Keratinocyte (primary cell): ENCODE measurements around the gene SPOCK1. TPM values are rescaled to one million over a fixed set of nuclear protein-coding genes. Genes with fewer than 3 reads are reported as not detected.

Experiments used
- DNase-seq: peaks from one replicate; pipeline ENCODE4 v3.0.0-alpha.2; 2011; ENCODE audit warnings: low read depth, missing footprints, low spot score
- FAIRE-seq: peaks from 2 replicates; lab custom pipeline; 2011; peaks lifted over from hg19 to GRCh38; lab: Jason Lieb, UNC
- H2AFZ ChIP-seq: 2 replicates; pipeline ENCODE4 v1.6.0; 2012; ENCODE audit warnings: low read length, control low read depth, inconsistent platforms; ENCODE audit not compliant: control insufficient read depth
- H3K27ac ChIP-seq: 2 replicates; pipeline ENCODE4 v1.5.1; 2011; ENCODE audit warnings: low read length; ENCODE audit not compliant: control insufficient read depth, insufficient read depth
- H3K27me3 ChIP-seq: 3 replicates; pipeline ENCODE4 v1.6.0; 2011; ENCODE audit warnings: low read length; ENCODE audit not compliant: control insufficient read depth, insufficient read depth; ENCODE audit errors: extremely low read depth
- H3K36me3 ChIP-seq, 2 experiments: 2 replicates in 1 of 2; 3 replicates in 1 of 2; pipeline ENCODE4 v1.5.1; 2011; ENCODE audit warnings: low read length in 2 of 2, mild to moderate bottlenecking in 1 of 2; ENCODE audit not compliant: control insufficient read depth in 2 of 2, insufficient read depth in 2 of 2; ENCODE audit errors: extremely low read depth in 1 of 2
- H3K4me1 ChIP-seq: 3 replicates; pipeline ENCODE4 v1.5.1; 2011; ENCODE audit warnings: low read length; ENCODE audit not compliant: control insufficient read depth, insufficient read depth; ENCODE audit errors: extremely low read depth
- H3K4me2 ChIP-seq: 3 replicates; pipeline ENCODE4 v1.6.0; 2011; ENCODE audit warnings: low read depth, low read length; ENCODE audit not compliant: control insufficient read depth, insufficient read depth; ENCODE audit errors: extremely low read depth
- H3K4me3 ChIP-seq, 3 experiments: fragments of 200-600 bp in 1 of 3; sonication (generic) in 1 of 3; 2 replicates in 2 of 3; 3 replicates in 1 of 3; pipeline ENCODE4 v1.5.1; 2011 to 2016; ENCODE audit warnings: low read length in 3 of 3, mild to moderate bottlenecking in 3 of 3, control low read depth in 2 of 3, inconsistent platforms in 1 of 3, low read depth in 1 of 3, mixed read lengths in 1 of 3, mixed run types in 1 of 3, moderate library complexity in 1 of 3; ENCODE audit not compliant: control insufficient read depth in 2 of 3, insufficient read depth in 2 of 3; ENCODE audit errors: extremely low read depth in 1 of 3
- H3K79me2 ChIP-seq: 2 replicates; pipeline ENCODE4 v1.6.0; 2012; ENCODE audit warnings: low read length; ENCODE audit not compliant: control insufficient read depth, insufficient read depth
- H3K9ac ChIP-seq: 3 replicates; pipeline ENCODE4 v1.6.0; 2011; ENCODE audit warnings: low read length; ENCODE audit not compliant: control insufficient read depth, insufficient read depth; ENCODE audit errors: extremely low read depth
- H3K9me1 ChIP-seq: 3 replicates; pipeline ENCODE4 v1.6.0; 2011; ENCODE audit warnings: low read length; ENCODE audit not compliant: control insufficient read depth, insufficient read depth; ENCODE audit errors: extremely low read depth
- H3K9me3 ChIP-seq: 2 replicates; pipeline ENCODE4 v1.5.1; 2012; ENCODE audit warnings: low read depth, low read length; ENCODE audit not compliant: control insufficient read depth
- H4K20me1 ChIP-seq: 3 replicates; pipeline ENCODE4 v1.6.0; 2011; ENCODE audit warnings: low read length; ENCODE audit not compliant: control insufficient read depth, insufficient read depth; ENCODE audit errors: extremely low read depth
- CTCF ChIP-seq, 3 experiments: IDR thresholded peaks in 1 of 3; conservative IDR thresholded peaks in 1 of 3; optimal IDR thresholded peaks in 1 of 3; 2 replicates in 2 of 3; 3 replicates in 1 of 3; pipeline versions ENCODE3 to v1.5.1; 2011; ENCODE audit warnings: low read length in 3 of 3, mild to moderate bottlenecking in 3 of 3, moderate library complexity in 2 of 3, control low read depth in 1 of 3, inconsistent platforms in 1 of 3; ENCODE audit not compliant: insufficient read depth in 2 of 3; ENCODE audit errors: extremely low read depth in 1 of 3
- EZH2 ChIP-seq: IDR thresholded peaks from one replicate; pipeline ENCODE4 v1.6.1; 2012; ENCODE audit warnings: inconsistent platforms, mild to moderate bottlenecking, low read length, moderate library complexity
- dilution Hi-C: fragments of 300-500 bp; cut with MboI; formaldehyde crosslinking; loops from one replicate; pipeline ENCODE4 v1.7.0; 2020; ENCODE audit warnings: low sequenced_read_pairs; ENCODE audit not compliant: extremely low pct_ligation_motif_present
- polyA plus RNA-seq, 5 experiments: library from polyadenylated mRNA; depleted of rRNA in 3 of 5; stranded (reverse) in 3 of 5; stranded (forward) in 1 of 5; unstranded in 1 of 5; fragments of >200 nt; gene quantifications; 1 replicate in 1 of 5; 2 replicates in 3 of 5; 3 replicates in 1 of 5; pipeline versions ENCODE4 v1.2.1 to v1.2.3, GENCODE V29; 2011 to 2012; ENCODE audit warnings: missing spikeins in 2 of 5, low read depth in 1 of 5, low replicate concordance in 1 of 5

The SPOCK1 gene
- polyA plus RNA-seq, 1 donor (not counting 4 experiments of a cell fraction or from before 2014, with no cell fraction given) = 5.5 TPM

DNA sequence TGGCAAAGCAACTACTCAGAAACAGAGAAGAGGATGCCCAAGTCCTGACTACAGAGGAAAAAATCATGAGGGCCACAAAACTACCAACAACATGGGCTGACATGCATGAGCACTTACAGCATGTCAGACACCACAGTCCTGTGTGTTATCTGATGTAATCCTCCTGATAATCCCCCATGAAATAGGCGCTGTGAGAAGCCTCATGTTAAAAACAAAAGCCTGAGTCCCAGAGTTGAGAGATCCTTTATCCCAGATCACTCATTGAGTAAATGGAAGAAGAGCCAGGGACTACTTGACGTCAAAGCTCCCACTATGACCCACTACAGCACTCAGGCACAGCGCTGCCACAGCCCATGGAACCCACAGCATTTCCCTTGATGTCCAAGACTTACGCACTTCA, 7.2 kb upstream of the SPOCK1 start:
- Histone ChIP-seq H3K4me3 (no peak overlapping the region), H2AFZ (no peak overlapping the region), H3K79me2 (no peaks in the 10 kb centered on the region), H4K20me1 (no peaks in the 10 kb centered on the region), H3K27ac (no peak overlapping the region), H3K9me1 (no peaks in the 10 kb centered on the region), H3K4me1 (no peaks in the 10 kb centered on the region), H3K9ac (no peak overlapping the region), H3K9me3 (no peaks in the 10 kb centered on the region), H3K36me3 (no peaks in the 10 kb centered on the region), H3K4me2 (no peak overlapping the region), H3K27me3 (peaks cover 3% of the 10 kb centered on the region)
- dilution Hi-C loops = no loop called here
- FAIRE-seq (no peak), DNase-seq (no peak)
- TF ChIP-seq CTCF (optimal IDR thresholded peaks at IDR 0.05 in 1 of 3, IDR thresholded peaks at IDR 0.05 in 1 of 3, conservative IDR thresholded peaks at IDR 0.05 in 1 of 3; ENCODE audit: extremely low read depth in 1 of 3, insufficient read depth in 2 of 3, low read length in 3 of 3) = no peak
- no peak for TF ChIP-seq EZH2

DNA sequence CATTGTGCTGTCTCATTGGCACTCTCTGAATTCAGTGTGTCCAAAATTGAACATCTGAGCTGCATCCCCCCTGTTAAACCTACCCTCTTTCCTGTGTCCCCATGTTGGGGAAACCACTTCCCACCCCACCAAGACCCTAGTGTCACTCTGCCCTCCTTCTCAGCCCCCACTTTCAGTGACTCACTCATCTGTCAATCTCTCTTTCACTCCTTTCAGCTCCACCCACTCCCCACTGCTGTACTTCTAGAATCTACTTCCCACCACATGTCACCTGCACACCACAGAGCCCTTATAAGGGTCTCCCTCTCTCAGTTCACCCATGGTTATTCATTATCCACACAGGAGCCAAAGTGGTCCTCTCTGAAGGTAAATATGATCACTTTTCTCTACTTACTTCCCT, 5.8 kb upstream of the SPOCK1 start:
- no peak for TF ChIP-seq CTCF (optimal IDR thresholded peaks at IDR 0.05 in 1 of 3, IDR thresholded peaks at IDR 0.05 in 1 of 3, conservative IDR thresholded peaks at IDR 0.05 in 1 of 3; ENCODE audit: extremely low read depth in 1 of 3, insufficient read depth in 2 of 3, low read length in 3 of 3)
- TF ChIP-seq EZH2 = no peak
- no peak overlapping the region for H3K4me3 ChIP-seq
- H3K9me1 ChIP-seq = no peaks in the 10 kb centered on the region
- no peaks in the 10 kb centered on the region for H3K4me1 ChIP-seq
- H3K4me2 ChIP-seq = no peak overlapping the region
- dilution Hi-C loops = no loop called here
- peaks cover 3% of the 10 kb centered on the region for H3K27me3 ChIP-seq
- H3K79me2 ChIP-seq = no peaks in the 10 kb centered on the region
- H3K27ac ChIP-seq = no peak overlapping the region
- no peaks in the 10 kb centered on the region for H3K9me3 ChIP-seq
- H3K36me3 ChIP-seq = no peaks in the 10 kb centered on the region
- FAIRE-seq = no peak
- no peaks in the 10 kb centered on the region for H4K20me1 ChIP-seq
- DNase-seq = no peak
- H3K9ac ChIP-seq = no peak overlapping the region
- H2AFZ ChIP-seq = no peak overlapping the region
